ENCODE data around the gene SPIRE2.

Gene SPIRE2

DNA sequence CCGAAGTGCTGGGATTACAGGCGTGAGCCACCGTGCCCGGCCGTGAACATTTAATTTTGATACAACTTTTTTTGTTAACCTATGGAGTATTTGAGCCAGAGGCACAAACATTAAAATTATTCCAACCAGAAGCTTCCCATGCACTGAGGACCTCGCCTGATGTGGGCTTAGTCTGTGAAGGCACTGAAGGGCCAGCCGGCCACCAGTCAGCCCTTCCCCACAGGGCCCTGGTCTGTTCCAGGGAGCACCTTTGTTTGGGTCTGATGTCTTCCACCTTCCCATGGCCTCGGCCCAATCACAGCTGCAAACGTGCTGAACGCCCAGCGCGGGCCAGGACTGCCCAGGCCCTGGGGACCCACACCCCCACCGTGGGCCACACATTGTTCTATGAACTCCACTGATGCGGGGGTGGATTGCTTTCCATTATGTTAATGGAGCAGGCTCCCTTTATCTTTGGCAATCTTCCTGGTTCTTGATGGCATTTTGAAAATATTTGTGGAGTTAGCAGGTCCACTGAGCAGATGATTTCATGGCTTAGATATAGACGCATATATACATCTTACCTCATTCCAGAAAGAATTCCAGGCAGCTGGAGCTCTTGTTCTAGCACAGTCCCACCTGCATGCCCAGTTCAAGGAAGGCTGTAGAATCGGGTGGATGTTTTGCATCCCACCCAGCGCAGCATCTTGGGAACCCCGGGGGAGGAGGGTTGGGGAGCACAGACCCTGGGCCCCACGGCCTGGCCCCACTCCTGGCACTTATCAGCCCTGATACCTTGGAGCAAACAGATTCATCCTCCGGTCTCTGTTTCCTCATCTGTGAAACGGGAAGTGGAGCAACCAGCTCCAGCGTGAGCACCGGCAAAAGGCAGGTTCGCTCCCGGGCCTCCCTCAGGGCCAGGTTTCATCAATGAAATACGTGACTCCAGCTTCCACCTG is 14.5 kb downstream of the SPIRE2 start:
- no peak for DNase-seq

DNA sequence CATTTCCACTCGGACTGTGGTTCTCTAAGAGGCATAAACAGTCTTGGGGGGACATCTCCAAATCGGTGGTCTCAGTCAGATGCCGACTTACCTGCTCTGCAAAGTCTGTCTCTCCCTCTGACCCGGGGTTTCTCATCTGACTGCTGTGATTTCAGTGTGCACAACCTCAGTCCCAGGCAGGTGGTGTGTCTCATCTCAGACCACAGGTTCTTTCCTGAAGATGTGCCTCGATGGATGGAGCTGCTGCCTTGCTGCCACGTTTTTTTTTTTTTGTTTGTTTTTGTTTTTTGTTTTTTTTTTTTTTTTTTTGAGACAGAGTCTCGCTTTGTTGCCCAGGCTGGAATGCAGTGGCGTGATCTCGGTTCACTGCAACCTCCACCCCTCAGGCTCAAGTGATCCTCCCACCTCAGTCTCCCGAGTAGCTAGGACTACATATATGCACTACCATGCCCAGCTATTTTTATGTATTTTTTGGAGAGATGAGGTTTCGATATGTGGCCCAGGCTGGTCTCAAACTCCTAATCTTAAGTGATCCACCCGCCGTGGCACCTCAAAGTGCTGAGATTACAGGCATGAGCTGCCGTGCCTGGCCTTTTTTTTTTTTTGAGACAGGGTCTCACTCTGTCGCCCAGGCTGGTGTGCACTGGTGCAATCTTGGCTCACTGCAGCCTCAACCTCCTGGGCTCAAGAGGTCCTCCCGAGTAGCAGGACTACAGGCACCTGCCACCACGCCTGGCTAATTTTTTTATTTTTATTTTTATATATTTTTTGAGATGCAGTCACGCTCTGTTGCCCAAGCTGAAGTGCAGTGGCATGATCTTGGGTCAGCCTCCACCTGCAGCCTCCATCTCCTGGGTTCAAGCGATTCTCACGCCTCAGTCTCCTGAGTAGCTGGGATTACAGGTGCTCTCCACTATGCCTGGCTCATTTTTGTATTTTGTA is 15.4 kb downstream of the SPIRE2 start:
- no peak for DNase-seq

GRCh38 chr16:89844739-89845339 is 16.6 kb downstream of the SPIRE2 start:
- DNase-seq: no peak

DNA sequence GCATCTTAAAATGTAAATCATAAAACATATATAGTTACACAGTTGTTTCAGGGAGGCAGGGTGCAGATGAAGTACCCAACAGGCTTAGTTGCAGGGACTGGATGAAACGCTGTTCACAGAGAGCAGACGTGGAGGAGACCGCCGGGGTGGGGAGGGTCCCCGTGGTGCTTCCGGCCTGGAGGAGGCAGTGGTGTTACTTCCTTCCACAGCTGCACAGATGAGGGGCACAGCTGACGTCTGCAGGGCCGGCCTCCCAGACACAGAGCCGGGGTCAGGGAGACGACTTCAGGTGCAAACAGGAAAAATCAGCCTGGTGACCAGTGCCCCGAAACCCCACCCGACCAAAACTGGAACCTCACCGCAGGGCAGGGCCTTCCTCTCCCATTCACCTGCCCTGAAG is 17.1 kb downstream of the SPIRE2 start:
- no peak for DNase-seq

DNA sequence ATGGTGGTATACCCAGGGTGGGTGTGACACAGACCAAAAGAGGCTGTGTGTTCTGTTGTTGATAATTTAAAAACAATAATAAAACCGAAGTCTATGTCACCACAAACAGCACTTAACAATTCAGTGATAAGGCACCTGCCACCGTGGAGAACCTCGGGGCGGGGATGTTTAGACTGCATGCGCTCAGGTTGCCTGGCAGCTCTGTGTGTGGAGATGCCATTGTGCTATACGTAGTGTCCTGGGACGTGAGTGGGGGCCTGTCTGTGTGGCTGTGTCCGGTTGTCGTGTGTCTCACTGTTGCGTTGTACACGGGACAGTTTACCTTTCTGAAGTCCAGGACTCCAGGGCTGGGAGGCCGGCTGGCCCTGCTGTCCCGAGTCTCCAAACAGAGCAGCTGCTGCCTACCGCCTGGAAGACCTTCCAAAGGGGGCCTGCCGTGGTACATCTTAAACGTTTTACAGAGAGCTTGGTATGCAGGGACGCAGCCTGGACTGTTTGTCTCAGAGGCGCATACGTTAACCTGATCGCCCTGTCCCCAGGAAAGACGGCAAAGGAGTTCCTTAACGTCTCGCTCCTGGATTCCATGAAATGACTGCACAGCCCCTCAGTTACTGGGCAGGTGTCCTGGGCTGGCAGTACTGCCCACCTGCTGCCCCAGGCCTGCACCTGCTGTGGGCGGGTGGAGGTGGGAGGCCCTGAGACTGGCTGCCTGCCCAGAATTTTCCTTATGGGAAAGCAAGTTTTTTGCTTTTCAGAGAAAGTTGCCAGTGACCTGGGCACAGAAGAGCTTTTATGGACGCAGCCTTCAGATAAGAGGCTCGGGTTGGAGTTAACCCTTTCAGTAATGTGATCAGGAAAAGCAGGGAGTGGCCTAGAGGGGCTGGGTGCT is 19.0 kb downstream of the SPIRE2 start:
- no peak for DNase-seq

DNA sequence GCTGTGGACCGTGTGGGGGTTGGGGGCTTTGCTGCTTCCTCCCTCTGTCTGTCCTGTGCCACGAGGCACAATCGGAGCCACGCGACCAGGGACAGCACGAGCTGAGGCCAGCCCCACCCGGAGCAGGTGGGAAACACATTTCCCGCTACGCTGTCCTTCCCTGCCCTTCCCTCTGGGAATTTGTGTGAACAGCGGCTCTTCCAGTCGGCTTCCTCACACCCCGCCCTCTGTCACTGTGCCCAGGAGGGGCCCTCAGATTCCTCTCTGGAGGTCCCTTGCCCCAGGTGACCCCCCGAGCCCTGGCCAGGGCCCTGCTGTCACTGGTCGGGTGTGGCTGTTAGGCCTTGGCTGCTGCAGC is 19.6 kb downstream of the SPIRE2 start:
- DNase-seq: no peak

DNA sequence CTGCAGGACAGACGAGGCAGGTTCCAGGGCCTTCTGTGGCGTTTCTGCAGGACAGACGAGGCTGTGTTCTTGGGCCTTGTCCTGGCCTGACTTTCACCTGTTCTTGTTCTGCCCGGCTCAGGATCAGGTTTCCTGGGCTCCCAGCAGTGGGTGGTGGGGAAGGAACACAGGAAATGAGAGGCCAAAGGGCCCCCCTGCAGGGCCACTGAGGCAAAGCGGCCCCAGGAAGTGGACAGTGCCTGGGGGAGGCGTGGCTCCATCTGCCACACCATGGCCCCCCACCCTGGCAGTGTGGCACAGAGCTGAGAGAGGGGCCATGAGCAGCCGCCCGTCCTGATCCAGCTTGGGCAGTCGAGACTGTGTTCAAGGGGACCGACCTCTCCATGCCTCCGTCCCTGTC is 20.7 kb downstream of the SPIRE2 start:
- no peak for DNase-seq

GRCh38 chr16:89853306-89853993 is 25.2 kb downstream of the SPIRE2 start:
- no peak for DNase-seq

GRCh38 chr16:89855301-89855945 is 27.1 kb downstream of the SPIRE2 start:
- no peak for DNase-seq

- DNase-seq: no peak
These were observed 27.7 kb downstream of the SPIRE2 start for GRCh38 chr16:89855986-89856385.

- DNase-seq: no peak
These were observed 30.8 kb downstream of the SPIRE2 start for GRCh38 chr16:89858973-89859614.

GRCh38 chr16:89859615-89860007 is 31.3 kb downstream of the SPIRE2 start:
- DNase-seq: no peak

- no peak for DNase-seq
These were observed 32.6 kb downstream of the SPIRE2 start for GRCh38 chr16:89860747-89861304.

- DNase-seq: no peak
These were observed 33.4 kb downstream of the SPIRE2 start for GRCh38 chr16:89861648-89862047.

- no peak for DNase-seq
These were observed 34.5 kb downstream of the SPIRE2 start for GRCh38 chr16:89862732-89863131.

DNA sequence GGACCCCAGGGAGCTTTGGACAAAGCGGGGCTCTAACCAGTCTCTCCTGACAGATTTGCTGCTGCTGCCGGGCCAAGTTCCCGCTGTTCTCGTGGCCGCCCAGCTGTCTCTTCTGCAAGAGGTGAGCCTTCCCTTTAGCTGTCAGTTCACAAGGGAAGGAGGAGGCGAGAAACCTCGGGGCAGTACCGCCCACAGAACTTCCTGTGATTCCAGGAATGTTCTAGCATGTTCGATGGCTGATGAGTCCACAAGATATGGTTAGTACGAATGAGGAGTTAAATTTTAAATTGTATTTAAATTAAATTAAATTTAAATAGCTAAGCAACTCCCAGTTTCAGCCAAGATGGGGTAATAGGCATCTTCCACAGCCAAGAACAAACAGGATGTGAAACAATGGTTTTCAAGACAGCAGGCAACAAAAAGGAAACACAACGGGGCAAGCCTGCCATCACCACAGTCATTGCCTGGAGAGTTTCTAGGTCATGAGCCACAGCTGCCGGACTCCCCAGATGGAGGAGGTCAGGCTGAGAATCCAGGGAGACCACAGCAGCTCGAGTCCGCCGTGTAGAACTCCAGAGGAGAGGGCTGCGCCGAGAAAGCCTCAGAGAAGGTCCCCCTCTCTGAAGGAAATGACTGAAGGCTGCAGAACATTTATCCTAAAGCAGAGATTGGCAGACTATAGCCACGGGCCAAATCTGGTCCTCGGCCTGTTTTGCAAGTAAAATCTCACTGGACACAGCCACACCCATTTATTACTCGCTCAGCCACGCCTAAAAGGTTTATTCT is 35.7 kb downstream of the SPIRE2 start:
- no peak for DNase-seq

DNA sequence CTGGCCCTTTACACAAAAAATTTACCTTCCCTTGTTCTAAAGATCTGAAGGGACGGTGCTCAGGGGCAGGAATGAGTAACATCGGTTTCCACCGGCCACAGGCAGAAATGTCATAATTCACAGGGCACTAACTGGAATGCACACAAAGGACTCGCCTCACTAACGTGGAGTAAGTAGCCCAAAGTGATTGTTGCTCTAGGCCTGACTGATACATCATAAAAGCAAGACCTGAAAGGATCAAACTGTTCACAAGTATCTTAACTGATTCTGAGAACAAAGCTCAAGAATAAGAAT is 36.2 kb downstream of the SPIRE2 start:
- no peak for DNase-seq

GRCh38 chr16:89867918-89868317 is 39.6 kb downstream of the SPIRE2 start:
- DNase-seq: no peak

DNA sequence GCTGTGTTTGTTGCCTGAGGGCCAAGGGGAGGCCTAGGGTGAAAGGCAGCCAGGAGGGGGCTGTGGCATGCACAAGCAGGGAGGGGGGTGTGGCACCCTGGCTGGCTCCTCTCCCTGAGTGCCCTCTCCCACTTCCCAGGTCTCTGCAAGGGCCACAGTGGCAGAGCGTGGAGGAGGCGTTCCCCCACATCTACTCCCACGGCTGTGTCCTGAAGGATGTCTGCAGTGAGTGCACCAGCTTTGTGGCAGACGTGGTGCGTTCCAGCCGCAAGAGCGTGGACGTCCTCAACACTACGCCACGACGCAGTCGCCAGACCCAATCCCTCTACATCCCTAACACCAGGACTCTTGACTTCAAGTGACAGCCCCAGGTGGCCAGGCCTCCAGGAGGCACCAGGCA is 41.6 kb downstream of the SPIRE2 start:
- DNase-seq: no peak

DNA sequence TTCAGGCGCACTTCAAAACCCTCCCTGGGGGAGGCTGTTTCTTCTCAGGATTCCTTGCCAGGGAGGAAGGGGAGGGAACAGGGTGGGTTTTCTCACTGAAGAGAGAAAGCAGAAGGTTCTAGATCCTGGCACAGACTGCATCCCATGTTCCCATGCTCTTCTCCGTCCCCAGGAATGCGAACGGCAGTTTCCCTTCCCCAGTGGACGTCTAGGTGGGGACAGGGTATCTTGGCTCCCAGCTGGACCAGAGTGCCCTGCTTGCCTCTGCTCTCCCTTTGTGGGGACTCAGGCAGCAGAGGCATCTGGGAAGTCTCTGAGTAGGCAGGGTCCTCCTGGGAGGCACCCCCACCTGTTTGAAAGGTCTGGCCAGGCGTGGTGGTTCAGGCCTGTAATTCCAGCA is 42.2 kb downstream of the SPIRE2 start:
- DNase-seq: no peak
